HG02840 (cell line): ENCODE results near the gene LRRC37A.
"Not testable (repeated sequence)": the region's sequence is repeated elsewhere in the genome, so short reads cannot be mapped to it uniquely, and the experiment has no call there.

Source experiments
- ATAC-seq: cut with Tn5 transposase; IDR thresholded peaks from one replicate; pipeline ENCODE4 v1.9.1; 2021; ENCODE audit warnings: mild to moderate bottlenecking, moderate library complexity, moderate number of reproducible peaks; ENCODE audit not compliant: unreplicated experiment, low FRiP score

LRRC37A gene

DNA sequence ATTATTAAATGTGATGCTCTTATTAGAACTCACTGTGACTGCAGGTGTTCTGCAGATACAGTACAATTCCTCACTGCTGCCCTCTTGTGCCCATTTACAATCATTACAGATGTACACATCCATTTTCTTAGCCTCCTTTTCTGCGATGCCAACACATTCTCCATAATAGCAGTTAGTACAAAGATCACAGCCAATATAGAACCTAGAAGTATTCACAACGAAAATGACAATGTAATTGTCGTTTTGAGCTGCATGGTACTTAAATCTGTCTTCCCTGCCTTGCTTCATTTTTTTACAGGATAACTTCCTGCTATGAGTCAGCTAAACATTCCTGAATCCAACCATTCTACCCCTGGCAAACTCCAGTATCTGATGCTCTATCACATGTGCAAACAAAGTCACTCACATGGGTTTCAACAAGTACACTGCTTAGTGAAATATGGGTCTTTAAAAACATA is 8.1 kb upstream of the LRRC37A start:
- ATAC-seq, result not testable (repeated sequence)

GRCh38 chr17:46287587-46287986 is 7.3 kb upstream of the LRRC37A start:
- ATAC-seq, result not testable (repeated sequence)

DNA sequence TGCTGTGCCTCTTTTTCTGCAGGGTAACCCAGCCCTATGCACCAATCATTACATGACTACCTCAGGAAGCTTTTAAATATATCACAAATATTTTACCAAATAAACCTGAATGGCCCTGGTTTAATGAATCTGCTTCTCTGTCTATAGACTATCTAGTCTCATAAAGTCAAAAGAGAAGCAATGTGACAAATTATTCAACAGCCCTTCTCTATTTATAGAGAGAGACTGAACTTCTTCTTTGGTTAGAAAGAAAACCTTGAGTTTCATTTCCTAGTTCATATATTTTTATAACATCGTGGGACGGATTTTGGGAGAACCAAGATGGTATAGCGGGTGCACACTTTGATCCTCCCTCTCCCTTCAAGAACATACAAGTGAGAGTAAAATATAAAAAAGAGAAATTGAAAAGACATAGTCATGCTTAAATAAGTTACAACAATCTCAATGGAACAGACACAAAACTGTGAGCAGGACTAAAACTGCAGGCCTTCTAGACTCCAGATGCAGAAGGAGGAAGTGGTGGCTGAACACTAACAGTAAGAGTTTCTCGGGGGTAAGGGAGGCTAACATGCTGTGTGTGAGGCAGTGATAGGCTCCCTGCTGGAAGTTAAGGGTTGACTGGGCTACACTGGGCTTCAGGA is 3.9 kb upstream of the LRRC37A start:
- ATAC-seq, result not testable (repeated sequence)

- ATAC-seq, result not testable (repeated sequence)
These were observed 3.3 kb upstream of the LRRC37A start for GRCh38 chr17:46291618-46292017.

GRCh38 chr17:46341220-46341619 is 46.3 kb downstream of the LRRC37A start:
- not testable (repeated sequence) for ATAC-seq

DNA sequence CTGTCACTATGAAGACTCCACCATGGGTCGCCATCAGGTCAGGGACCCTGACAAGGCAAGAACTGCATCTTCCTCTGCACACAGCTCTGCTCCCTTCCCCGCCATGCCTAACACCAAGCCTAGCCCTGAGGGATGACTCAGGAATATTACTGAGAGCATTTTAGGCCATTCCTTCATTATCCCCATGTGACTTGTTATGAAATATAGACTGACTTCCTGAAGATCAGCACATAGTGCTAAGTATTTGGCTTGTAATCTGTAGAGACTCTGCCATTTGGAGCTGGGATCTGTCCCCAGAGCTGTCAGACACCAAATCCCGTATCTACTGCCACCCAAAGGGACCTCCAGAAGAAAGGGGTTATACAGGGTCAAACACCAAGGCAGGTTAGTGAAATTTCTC is 47.2 kb downstream of the LRRC37A start:
- ATAC-seq, result not testable (repeated sequence)

GRCh38 chr17:46348345-46348744 is 53.4 kb downstream of the LRRC37A start:
- ATAC-seq, result not testable (repeated sequence)

GRCh38 chr17:46349060-46349459 is 54.1 kb downstream of the LRRC37A start:
- ATAC-seq, result not testable (repeated sequence)

DNA sequence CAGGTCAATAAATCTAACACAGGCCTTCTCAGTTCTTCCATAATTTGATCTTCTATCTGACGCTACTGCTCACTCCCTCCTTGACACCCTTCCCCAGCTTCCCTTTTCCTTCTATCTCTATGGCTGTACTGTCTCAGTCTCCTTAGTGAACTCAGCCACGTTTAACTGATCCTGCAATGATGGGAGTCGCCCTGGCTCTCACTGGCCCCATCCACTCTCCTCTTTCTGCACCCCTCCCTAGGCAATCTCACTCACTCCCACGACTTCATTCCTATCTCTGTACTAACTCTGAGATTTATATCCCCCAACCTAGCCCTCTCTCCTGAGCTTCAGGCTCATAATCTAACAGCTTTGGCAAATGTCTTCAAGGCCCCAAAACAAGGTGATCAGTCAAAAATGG is 58.9 kb downstream of the LRRC37A start:
- not testable (repeated sequence) for ATAC-seq

DNA sequence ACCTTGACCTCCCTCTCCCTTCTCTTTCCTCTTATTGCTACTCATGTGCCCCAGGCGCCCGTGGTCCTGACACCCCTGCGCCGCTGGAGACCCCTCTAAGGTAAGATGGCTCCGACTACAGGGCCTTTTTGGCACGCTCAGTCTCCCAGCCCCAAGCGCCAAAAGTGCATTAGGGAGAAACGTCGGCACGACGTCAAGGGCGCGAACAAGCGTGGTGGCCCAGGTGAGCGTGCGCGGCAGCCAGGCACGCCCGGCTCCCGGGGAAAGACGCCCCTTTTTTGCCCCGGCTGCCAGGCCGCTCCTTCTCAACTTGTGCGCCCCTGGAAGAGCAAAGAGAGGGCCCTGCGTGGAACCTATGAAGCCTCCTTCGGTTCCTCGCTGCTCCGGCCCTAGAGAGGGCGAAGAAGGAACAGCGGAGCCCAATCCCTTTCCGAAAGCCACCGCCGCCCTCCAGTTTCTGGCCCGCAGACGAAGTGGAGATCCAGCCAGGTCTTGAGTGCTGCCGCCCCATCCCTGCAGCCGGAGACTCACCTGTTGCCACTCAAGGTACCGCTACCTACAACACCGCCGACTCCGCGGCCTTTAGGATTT is 66.3 kb downstream of the LRRC37A start:
- peak; percentile 31 for ATAC-seq

- peak; percentile 89 for ATAC-seq
These were observed 66.8 kb downstream of the LRRC37A start, which contains the start of gene ARL17B for GRCh38 chr17:46361755-46362154. ARL17B (minus strand) TSS chr17:46361766; CDS start chr17:46358397, 3,369 bp downstream.

DNA sequence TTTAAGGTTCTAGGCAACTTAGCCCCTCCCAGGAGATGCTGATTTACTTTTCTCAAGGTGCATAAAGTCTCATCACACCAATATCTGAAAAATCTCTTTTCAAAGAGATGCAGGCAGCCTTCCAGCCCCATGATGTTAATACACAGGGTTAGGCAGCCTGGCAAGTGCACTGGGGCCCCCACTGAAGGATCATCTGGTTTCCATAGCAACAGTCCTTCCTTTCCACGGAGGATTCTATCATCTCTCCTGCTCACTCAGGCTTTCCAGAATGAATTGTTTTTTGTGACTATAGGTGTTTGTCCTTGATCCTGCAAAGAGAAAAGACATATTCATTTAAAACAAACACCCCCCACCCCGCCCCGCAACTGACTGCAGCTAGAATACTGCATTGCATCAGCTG is 72.6 kb downstream of the LRRC37A start:
- ATAC-seq, result not testable (repeated sequence)

DNA sequence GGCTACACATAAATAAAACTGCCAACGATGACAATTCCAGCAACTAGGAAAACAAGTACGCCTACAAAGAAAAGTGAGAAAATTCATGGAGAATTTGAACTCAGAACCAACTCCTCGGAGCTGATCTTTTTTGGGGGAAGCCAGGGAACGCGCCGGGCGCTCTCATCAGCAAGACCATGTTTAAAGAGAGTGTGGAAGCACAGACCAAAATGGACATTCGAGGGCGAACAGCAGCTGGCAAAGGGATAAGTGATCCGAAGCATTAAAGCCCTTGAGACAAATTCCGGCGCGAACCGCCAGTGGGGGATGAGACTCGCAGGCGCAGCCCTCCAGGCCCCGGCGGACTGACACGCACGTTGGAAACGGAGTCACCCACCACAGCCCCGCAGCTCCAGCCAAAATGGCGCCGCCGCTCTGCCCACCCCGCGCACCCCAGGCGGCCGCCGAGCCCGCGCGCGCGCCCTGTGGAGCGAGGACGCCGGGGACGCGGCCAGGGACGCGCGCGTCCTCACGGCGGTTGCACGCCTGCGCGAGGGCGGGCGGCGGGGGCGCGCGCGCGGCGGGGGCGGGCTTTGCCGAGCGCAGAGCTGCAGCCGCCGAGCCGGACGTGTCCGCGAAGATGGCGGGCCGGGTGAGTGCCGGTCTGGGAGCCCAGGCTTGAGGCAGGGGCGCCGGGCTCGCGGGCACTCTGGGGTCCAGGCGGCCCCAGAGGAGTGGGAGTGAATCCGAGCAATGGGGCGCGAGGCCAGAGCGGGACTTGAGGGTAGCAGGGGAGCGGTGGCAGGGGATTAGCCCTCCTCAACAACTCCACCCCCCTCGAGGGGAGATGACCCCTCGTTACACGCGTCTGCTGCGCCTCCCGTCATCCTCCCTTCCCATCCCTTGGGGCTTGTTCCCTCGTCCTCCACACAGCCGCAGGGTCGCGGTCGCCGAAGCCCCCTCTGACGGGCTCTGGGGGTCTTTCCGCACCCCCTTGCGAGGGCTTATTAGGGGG is 77.6 kb downstream of the LRRC37A start:
- ATAC-seq, result peak; percentile 67

- not testable (repeated sequence) for ATAC-seq
These were observed 78.5 kb downstream of the LRRC37A start for GRCh38 chr17:46373418-46373817.

GRCh38 chr17:46383118-46383517 is 88.2 kb downstream of the LRRC37A start:
- not testable (repeated sequence) for ATAC-seq

- ATAC-seq, result not testable (repeated sequence)
These were observed 90.6 kb downstream of the LRRC37A start for GRCh38 chr17:46385491-46385890.
